OCI-M1 (cell line): Measurements from ENCODE around the gene DUOX1.
"Not testable (repeated sequence)": the region's sequence is repeated elsewhere in the genome, so short reads cannot be mapped to it uniquely, and the experiment has no call there.

Experiments
- DNase-seq: peaks from one replicate; lab custom pipeline; 2025; lab: John Stamatoyannopoulos, UW

The DUOX1 gene

DNA sequence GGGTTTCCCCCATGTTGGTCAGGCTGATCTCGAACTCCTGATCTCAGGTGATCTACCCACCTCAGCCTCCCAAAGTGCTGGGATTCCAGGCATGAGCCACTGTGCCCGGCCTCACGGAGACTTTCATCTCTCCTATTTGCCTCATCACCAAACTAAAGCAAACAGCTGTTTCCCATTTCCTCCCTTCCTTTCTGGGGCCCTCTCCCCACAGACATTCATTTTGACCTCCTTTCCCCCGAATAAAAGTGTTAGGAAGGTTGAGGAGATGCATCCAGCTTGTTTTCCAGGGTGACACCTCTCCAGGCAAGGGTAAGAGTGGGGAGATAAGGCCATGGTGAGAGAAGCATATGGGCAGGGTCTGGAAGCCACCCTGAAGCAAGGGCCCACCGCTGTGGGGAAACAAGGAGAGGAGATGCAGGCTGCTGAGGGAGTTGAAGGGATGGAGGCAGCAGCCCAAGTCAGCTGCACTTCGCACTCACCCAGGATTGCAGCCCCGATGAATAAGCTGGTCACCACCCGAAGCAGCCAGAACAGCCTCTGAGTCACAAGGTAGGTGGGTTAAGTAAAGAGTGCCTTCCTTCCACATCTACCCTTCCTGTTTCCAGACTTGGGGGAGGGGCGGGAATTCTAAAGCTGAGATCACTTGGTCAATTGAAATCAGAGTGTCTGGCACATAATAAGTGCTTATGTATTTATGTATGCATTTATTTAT, 7.9 kb upstream of the DUOX1 start:
- DNase-seq: no peak

DNA sequence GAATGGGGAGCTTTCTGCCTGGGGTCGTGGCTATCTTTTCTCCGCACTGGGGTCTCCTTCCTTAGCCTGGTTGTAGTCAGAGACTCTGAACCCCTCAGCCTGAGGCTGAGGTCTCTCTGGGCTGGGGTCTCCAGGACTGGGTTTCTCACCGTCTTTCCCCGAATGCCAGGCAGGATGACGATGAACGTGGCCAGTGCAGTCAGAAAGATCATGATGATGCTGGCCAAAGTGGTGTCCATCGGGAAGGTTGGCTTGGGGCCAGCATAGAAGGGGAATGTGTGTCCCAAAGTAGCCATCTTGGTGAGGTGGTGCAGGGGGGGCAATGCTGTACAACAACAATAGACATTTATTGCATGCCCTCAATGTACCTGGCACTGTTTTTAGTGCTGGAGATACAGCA, 7.1 kb upstream of the DUOX1 start:
- DNase-seq: no peak

DNA sequence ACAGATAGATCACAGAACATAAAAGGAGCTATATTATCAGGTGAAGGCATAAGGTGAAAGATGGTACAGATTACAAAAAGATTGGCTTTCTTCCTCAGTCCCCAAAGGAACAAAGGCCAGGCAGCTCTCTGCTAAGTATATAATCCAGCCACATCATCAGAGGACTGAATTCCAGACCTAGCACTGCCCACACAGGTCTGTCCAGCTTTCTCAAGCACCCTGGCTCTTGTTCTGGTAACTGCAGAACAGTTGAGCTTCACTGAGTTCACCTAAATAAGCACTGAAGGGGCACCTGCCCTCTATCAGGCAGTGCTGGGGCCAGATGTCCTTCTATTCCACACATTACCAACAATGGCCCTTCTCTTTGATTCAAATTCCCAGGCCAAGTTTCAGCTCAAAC, 6.4 kb upstream of the DUOX1 start:
- DNase-seq: no peak

DNA sequence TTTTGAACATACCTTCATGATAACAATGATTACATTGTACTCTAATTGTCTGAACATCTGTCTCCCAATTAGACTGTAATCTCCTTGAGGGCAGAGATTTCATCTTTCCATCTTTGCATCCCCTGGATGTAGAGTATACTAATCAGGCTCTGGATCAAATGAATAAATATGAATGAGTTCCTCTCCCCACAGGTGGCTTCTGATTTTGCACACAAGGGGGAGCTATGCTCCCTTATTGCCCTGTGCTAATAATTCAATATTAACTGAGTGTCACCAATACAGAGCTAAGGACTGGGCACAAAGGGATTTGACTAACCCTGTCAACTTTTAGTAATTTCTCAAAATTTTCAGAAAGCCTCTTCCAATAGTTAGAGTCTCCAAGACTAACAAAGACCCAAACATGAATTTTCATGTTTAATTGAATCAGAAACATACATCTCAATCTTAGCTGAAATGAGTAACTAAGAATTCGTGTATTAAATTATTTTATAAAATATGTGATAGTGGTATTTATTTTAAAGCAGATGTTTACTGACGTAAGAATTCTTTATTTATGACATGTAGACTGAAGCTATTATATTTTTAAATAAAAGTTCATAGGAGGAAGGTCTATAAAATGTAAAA, 3.1 kb upstream of the DUOX1 start:
- DNase-seq: peak; percentile 63

DNA sequence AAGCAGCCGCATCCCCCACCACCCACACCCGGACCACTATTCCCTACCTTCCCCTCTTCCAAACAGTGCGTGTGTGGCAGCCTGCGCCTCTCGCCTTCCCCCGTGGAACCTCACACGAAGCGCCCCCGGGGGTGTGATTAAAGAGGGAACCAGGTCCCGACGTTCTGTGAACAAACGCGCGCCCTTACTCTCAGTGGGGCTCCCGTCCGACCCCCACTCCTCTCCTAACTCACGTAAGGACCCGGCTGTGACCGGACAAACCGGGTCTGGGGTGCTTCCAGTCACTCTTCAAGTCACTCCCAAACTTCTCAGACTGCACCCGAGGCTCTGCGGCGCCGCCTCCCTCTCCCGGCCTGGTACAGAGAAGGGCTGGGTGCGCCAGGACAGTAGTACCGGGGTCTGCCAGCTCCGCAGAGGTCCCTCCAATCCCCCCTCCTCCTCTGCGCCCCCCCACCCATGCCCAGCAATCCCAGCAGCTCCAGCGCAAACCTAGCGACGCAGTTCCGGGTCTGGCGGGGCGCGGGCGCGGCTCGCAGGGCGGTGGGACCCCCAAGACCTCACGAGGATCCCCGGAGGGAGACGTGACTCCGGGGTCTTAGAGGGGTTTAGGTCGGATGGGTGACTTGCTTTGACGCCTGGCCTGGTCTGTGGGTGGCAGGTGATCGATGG, 689 bp upstream of the DUOX1 start:
- DNase-seq: no peak

DNA sequence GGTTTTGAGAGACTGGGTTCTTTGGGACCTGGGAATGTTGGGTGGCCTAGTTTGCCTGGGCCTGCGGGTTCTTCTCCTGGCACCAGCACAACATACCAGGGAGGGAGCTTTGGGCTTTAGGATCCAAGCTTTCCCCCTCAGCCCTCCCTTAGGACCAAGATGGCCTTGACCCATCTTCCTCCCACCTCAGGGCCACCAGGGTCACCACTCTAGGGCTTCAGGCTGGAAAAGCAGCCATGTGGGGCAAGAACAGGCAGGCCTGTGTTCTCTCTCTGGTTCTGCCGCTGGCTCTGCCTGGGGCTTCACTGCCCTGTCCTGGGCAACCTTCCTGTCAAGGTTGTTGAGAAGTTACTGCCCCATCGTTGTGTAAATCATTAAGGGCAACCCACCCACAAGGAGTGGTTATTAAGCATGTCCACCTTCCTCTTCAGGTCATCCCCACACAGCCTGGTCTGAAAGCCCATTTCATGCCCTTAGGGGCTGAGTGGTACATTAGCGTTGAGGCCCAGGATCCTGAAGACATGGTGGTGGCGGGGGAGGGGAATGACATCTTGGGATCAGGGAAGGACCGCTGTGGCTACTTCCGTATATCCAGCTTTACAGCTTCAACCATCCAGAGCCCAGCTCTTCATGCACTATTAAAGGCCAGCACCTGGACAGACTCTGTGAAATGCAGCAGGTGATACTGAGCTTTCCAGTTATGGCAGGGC, 652 bp downstream of the DUOX1 start:
- DNase-seq: no peak

DNA sequence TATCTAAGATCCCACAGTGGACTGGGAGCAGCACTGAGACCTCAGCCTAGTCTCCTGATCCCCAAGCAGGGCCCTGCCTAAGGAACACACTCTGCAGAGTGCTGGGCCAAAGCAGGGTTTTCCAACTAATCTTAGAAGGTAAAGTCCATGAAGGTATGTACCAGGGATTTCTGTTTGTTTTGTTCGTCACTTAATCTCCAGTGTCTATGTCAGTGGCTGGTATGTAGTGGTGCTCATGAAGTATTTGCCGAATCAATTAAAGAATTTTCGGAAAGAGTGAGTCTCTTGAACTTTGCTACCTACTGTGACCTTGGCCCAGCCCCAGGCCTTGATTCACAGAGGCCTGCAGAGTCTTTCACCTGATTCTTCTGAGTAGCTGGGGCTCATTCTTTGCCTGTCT, 1.7 kb downstream of the DUOX1 start:
- no peak for DNase-seq

DNA sequence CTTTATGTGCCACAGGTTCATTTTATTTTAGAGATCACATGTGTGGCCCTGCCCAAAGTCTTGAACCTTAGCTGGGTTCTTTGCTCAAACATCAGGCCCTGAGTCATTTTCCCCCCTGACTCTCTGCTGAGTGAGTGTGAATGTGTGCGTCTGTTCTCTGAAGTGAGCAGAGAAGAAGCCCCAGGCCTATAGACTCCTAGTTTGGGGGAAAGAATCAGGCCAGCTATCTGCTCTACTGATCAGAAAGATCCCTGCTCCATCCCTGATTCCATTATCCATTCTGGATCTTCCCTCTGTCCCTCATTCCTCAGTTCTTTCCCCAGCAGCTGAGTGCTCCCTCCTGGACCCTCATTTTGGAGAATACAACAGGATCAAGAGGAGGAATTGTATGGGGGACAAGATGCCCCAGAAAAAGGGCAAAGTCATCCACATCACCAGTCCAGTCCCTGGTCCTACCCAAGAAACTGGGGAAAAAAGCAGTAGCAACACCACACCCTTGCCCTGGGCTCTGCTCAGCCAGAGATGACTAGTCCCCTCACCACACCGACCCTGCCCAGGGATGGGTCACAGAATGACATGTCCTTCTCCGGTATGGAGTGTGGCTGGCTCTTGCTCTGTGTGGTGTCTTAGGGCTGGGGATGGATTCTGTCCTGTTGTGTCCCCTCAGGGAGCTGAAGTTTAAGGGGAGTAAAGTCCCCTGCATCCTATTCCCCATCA, 3.2 kb downstream of the DUOX1 start:
- no peak for DNase-seq

DNA sequence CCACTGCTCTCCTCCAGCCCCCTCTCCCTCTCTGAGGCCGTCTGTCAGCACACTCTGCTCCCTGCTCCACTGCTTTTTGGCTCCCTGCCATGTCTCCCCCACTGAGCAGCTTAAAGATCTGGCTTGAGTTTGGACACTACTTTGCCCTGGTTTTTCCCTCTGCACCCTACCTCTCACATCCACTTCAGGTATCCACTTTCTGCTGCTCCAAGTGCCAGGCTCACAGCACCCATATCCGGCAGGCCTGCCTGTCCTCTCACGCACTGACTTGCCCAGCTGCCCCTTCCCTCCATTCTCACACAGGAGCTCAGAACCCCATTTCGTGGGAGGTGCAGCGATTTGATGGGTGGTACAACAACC, 3.7 kb downstream of the DUOX1 start:
- no peak for DNase-seq

DNA sequence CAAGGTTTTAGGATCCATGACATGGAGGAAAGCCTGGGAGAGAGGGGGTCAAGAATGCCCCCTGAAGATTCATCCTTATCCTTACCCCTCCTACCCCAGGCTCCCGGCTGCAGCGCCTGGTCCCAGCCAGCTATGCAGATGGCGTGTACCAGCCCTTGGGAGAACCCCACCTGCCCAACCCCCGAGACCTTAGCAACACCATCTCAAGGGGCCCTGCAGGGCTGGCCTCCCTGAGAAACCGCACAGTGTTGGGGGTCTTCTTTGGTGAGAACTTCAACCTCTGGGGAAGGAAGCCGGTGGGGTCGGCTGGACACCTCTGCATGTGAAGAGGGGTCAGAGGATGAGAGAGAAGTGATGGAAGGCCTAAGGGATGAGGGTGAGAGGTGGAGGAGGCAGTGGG, 4.3 kb downstream of the DUOX1 start:
- no peak for DNase-seq

DNA sequence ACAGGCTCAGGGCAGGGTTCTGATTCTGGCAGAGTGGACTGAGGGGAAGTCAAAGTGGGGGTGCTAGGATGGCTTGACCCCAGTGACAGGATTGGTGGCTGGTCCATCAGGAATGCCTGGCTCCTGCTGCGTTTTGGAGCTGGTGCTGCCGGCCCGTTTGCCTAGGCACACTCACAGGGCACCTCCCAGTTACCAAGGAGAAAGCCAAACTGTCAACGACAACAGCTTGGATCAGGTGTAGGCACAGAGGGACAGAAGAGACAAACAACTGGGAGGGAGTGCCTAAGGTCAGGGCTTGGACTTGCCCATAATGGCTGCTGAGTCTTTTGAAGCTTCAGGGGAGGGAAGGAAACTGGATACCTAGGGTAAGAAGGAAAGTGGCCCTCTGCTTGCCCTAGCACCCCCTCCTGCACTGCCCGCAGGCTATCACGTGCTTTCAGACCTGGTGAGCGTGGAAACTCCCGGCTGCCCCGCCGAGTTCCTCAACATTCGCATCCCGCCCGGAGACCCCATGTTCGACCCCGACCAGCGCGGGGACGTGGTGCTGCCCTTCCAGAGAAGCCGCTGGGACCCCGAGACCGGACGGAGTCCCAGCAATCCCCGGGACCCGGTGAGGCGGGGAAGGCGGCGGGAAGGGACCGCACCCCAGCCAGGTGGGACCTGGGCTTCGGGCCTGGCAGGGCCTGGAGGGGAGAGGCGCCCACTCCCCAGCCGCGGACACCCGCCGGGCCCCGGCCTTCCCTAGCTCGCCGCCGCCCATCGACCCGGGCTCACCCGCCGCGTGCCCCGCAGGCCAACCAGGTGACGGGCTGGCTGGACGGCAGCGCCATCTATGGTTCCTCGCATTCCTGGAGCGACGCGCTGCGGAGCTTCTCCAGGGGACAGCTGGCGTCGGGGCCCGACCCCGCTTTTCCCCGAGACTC, 5.1 kb downstream of the DUOX1 start:
- no peak for DNase-seq

DNA sequence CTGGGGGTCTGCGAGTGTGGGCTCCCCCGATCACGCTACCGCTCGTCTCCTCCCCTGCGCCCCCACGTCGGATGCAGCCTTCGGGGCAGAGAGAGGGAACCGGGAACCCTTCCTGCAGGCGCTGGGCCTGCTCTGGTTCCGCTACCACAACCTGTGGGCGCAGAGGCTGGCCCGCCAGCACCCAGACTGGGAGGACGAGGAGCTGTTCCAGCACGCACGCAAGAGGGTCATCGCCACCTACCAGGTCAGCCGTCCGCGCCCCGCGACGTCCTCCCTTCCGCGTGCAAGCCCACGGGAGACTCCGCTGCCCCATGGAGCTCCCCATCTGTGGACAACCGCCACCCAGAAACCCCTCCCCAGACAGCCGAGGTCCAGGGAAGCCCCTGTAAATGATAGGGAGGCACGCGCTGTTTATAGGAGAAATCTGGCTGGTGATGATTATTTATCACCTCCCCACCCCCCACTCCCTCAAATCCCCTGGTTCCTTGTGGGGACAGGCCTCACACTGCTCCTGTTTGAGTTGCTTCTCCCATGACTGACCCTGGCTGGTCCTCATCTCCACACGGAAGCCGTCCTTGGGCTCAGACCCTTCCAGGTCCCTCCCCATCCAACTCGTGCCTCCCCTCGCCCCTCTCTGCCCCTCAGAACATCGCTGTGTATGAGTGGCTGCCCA, 6.0 kb downstream of the DUOX1 start:
- not testable (repeated sequence) for DNase-seq

DNA sequence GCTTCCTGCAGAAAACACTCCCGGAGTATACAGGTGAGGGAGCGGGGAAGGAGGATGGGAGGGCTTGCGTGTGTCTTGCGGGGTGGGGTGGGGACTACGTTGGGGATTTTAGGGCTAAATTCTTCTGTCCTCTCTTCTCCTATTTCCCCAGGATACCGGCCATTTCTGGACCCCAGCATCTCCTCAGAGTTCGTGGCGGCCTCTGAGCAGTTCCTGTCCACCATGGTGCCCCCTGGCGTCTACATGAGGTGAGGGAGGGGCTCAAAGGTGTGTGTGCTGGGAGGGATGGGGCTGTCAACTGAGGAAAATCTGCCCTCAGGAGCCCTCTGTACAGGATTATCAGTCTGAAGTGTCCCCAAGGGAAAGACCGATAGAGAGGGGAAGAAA, 6.6 kb downstream of the DUOX1 start:
- no peak for DNase-seq

DNA sequence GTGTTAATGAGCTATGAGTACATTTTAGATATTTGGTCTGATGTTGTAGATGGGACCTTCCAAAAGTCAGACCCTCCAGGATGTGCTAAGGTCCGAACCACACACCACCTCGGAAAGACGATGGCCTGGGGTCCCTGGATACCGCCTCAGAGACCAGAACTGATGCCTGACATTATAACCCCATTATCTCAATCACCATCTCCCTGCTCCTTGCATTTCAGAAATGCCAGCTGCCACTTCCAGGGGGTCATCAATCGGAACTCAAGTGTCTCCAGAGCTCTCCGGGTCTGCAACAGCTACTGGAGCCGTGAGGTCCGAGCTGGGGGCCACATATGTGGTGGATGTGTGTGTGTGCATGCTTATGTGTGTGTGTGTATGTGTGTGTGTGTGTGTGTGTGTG, 7.9 kb downstream of the DUOX1 start:
- DNase-seq: no peak

DNA sequence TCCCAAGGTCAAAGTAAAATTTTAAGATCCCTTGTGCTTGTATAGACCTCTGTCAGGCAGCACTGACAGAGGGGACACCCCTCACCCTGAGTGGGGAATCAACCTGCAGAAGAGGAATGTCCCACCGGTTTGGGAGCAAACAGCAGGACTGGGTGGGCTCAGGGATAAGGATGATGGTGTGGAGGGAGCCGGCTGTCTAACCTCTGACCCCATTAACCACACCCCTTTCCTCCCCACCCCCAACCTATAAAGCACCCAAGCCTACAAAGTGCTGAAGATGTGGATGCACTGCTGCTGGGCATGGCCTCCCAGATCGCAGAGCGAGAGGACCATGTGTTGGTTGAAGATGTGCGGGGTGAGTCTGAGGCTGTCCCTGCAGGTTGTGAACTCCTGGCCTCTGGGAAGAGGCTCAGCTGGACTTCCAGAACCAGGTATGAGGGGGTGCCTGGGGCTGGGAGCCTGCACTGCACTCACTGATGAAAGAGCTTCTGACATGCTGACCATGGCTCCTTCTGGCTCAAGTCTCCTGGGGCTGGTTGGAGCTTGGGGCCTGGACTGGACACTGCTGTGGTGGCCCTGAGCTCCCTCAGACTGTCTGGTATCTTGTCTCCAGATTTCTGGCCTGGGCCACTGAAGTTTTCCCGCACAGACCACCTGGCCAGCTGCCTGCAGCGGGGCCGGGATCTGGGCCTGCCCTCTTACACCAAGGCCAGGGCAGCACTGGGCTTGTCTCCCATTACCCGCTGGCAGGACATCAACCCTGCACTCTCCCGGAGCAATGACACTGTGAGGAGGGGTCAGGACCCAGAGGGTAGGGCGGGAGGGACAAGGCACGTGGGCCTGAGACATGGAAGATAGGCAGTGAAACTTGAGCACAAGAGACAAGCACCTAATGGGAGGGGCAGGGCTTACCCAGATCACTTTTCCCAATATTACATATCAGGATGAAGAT, 9.3 kb downstream of the DUOX1 start:
- DNase-seq: no peak

DNA sequence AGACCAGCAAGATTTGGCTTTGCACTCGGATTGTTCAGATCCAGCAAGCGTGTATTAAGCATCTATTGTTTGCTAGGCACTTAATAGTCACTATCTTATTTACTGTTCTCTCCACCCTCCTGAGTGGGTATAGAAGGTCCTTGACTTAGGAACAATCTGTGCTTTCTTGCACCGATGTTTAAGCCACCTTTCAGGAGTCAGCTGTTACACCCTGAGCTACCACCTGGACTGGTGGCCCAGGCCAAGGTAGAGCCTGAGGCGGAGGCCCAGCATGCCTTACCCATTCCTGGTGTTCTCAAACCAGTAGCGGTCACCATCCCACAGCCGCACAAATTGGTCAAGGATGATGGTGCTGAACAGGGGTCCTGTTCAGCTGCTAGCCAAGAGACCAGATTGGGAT, 10.0 kb downstream of the DUOX1 start:
- no peak for DNase-seq

DNA sequence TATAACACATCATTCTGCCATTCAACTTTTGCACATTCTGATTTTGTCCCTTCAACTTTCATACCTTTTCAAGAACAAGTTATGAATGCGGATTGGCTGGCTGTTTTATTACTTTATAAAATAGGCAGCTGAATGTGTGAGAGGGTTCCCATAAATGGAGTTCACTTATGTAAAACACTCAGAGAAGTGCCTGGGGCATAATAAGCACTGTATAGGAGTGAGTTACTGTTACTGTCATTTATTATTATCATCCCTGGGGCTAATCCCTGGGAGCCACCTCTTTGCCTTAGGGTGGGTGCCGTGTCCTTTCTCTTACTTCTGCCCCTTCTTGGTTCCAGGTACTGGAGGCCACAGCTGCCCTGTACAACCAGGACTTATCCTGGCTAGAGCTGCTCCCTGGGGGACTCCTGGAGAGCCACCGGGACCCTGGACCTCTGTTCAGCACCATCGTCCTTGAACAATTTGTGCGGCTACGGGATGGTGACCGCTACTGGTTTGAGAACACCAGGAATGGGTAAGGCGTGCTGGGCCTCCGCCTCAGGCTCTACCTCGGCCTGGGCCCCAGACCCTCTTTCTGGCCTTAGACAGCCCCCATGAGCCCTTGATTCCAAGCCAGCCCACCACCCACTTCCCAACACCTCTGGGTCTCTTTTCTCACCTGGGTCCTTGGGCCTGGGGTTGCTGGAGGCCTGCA, 10.9 kb downstream of the DUOX1 start:
- DNase-seq: no peak

DNA sequence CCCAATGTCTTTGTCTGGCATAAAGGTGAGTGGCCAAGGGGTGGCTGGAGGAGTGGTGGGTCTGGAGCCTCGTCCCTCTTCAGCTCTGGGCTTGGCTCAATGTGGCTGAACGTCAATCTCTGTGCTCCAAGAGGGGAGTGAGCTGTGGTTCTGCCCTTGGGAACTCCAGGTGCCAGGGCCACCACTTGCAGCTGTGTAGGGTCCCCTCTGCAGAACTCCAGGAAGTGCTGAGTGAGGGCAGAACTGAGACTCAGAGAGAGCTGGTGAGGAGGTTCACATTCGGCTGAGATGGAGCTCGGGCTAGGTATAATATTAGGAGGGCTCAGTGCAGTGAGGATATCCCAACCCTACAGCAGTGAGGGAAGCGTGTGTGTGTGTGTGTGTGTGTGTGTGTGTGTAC, 11.6 kb downstream of the DUOX1 start:
- no peak for DNase-seq

DNA sequence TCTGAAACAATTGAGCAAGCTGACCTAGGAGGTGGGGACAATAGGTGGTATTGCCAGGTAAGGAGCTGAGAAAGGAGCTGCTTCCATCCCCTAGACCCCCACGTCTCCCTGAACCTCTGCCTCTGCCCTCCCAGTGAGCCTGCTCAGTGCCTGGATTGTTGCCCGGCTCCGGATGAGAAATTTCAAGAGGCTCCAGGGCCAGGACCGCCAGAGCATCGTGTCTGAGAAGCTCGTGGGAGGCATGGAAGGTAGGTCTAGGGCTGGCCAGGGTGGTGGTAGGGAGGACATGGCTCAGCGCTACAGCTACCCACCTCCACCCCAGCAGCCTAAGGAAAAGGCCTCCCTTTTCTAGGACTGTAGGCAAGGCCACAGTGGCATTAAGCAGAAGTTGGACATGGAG, 13.3 kb downstream of the DUOX1 start:
- DNase-seq: no peak
